HFF-Myc (cell line): ENCODE measurements around the gene RPLP1.

ENCODE experiments used
- DNase-seq: peaks from one replicate; pipeline ENCODE4 v3.0.0-alpha.2; 2011; ENCODE audit warnings: low read depth; ENCODE audit errors: extremely low read depth
- H3K4me3 ChIP-seq: replicated peaks from 2 replicates; pipeline ENCODE4 v1.5.1; 2011; ENCODE audit warnings: low read depth, mild to moderate bottlenecking, control low read depth, low read length
- TF ChIP-seq, protein P1 (sequence below): IDR thresholded peaks from 2 replicates; pipeline ENCODE4 v1.5.1; 2012; ENCODE audit warnings: mild to moderate bottlenecking, low read depth, low read length, control low read depth; ENCODE audit errors: missing control alignments

The RPLP1 gene

DNA sequence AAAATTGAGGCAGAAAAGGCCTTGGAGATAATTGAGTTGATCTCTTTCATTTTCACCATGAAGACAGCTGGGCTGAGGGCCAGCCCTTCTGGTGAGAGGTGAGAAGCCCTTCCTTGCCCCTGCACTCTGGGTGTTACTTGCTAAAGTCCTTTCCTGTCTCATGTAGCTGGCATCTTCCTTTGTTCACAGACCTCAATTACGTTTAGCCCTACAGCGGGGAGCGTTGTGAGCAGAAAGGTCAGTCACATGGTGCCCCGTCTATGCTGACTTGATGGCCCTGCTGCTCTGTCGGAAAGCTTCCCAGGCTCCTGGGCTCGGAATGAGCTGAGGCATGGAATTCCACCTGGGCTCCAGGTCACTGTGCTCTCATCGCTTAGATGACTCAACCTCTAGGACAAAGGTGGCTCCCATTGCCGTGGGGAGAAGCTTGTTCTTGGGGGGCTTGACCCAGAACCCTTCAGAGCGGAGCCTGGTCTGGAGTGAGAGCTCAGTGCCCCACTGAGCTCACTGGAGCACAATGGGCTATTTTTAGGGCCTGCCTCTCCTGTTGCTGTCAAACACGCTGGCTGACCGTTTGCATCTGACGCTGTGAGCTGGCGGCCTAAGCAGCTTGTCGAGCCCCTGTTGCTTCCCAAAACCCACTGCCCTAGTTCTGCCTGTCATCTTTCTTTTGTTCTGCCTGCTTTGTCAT lies 47.0 kb downstream of the RPLP1 start:
- DNase-seq, result no peak
- no peak overlapping the region for H3K4me3 ChIP-seq
- TF ChIP-seq, protein P1, sequence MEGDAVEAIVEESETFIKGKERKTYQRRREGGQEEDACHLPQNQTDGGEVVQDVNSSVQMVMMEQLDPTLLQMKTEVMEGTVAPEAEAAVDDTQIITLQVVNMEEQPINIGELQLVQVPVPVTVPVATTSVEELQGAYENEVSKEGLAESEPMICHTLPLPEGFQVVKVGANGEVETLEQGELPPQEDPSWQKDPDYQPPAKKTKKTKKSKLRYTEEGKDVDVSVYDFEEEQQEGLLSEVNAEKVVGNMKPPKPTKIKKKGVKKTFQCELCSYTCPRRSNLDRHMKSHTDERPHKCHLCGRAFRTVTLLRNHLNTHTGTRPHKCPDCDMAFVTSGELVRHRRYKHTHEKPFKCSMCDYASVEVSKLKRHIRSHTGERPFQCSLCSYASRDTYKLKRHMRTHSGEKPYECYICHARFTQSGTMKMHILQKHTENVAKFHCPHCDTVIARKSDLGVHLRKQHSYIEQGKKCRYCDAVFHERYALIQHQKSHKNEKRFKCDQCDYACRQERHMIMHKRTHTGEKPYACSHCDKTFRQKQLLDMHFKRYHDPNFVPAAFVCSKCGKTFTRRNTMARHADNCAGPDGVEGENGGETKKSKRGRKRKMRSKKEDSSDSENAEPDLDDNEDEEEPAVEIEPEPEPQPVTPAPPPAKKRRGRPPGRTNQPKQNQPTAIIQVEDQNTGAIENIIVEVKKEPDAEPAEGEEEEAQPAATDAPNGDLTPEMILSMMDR, result no peak

DNA sequence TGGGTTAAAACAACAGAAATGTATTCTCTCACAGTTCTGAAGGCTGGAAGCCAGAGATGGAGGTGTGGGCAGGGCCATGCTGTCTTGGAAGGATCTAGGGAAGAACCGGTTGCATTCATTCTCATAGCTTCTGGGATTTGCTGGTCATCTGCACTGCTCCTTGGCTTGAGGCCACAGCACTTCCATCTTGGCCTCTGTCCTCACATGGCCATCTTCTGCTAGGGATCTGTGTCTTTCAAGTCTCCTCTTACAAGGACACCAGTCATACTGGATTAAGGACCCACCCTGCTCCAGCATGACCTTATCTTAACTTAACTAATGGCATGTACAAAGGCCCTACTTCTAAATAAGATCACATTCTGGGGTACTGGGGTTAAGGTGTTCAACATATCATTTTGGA lies 47.7 kb downstream of the RPLP1 start:
- TF ChIP-seq, protein P1, result no peak
- DNase-seq, result no peak
- no peak overlapping the region for H3K4me3 ChIP-seq

DNA sequence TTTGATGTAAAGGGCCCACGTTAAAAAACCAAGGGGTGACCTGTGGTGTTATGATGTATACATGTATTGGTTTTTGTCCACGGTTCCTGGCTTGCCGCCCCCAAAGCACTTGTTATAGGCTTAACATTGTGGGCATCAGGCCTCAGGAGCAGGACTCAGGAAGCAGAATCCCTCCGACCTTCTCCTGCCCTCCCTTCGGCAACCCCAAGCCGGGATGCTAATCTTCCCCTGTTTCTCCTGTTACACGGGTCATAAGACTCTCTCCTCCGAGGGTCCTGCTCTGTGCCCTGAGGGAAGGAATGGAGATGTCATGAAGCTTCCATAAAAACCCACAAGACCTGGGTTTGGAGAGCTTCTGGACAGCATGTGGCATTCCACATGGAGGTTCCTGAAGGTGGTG lies 48.8 kb downstream of the RPLP1 start:
- TF ChIP-seq, protein P1, result no peak
- DNase-seq, result no peak
- no peak overlapping the region for H3K4me3 ChIP-seq

DNA sequence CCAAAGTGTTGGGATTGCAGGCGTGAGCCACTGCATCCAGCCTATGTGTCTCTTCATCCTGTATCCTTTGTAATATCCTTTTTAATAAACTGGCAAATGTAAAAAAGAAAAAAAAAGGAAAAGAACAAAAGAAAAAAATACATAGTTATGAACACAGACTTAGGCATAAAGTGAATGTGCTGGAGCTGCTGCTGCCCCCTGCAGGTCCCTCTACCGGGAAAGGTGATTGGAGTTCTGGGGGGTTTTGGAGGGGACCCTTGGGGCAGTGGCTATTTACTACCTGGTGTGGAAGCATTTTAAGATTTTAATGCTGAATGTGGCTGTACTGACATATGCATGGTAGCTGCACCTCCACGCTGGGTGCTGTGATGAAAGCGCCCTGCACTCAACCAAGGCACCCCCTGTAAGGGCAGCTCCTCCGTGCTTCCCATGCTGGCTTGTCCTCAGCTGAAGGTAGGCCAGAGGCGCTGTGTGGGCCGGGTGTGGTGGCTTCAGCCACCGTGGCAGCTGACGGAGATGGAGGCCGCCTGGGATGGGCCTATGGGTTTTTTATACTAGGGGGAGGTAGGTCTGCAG lies 49.9 kb downstream of the RPLP1 start:
- no peak for DNase-seq
- no peak overlapping the region for H3K4me3 ChIP-seq
- TF ChIP-seq, protein P1, result peak; percentile 33

DNA sequence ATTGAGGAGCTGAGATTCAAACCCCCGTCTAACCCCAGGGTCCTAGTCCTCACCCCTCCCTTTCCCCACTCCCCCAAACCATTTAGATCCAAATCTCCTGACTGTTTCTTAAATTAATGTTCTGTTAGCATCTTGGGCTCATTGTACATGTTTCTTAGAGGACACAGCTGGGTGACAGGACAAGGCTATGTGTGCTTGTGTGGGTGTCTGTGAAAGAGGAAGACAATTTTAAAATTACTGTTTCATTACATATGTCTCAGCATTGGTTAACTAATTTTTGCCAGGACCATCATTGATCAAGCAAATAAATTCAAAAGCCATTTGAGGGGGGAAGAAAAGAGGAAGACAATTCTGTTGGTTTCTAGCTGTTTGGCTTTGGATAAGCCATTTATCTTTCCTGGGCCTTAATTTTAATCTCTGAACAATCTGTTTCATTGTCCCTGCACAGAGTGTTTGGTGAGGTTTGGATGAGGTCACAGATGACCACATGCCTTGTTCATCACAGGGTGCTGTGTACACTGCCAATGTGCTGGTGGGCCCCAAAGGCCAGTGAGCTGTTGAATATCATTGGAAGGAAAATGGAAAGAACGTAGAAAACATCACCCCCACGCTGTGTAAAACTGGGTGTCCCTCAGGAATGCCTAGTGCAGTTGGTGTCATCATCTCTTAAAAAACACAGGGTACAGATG lies 51.9 kb downstream of the RPLP1 start:
- no peak for DNase-seq

More for the DNA sequence above, 51.9 kb downstream of the RPLP1 start:
- TF ChIP-seq, protein P1, result no peak
- H3K4me3 ChIP-seq, result no peak overlapping the region
